MM.1S (cell line): ENCODE measurements around the gene ELOVL2.

Source experiments
- DNase-seq: peaks from one replicate; pipeline ENCODE4 v3.0.0-alpha.2; 2015
- H2AFZ ChIP-seq: fragments of 300-600 bp; sonication (generic); 2 replicates; pipeline ENCODE4 v1.6.0; 2016; ENCODE audit warnings: antibody characterized with exemption, low read length
- H3F3A ChIP-seq: fragments of 300-600 bp; sonication (generic); 2 replicates; pipeline ENCODE4 v1.6.1; 2016; ENCODE audit warnings: mild to moderate bottlenecking, antibody characterized with exemption, low read length, moderate library complexity, mixed read lengths; ENCODE audit not compliant: insufficient read depth
- H3K27ac ChIP-seq: fragments of 300-600 bp; sonication (generic); 2 replicates; pipeline ENCODE4 v1.5.1; 2016; ENCODE audit warnings: mild to moderate bottlenecking, low read length
- H3K27me3 ChIP-seq: fragments of 300-600 bp; sonication (generic); replicated peaks from 2 replicates; pipeline ENCODE4 v1.6.0; 2016; ENCODE audit warnings: low read length; ENCODE audit not compliant: insufficient read depth
- H3K36me3 ChIP-seq: fragments of 300-600 bp; sonication (generic); replicated peaks from 2 replicates; pipeline ENCODE4 v1.6.1; 2016; ENCODE audit warnings: mild to moderate bottlenecking, low read length, mixed read lengths; ENCODE audit not compliant: insufficient read depth
- H3K4me1 ChIP-seq: fragments of 300-600 bp; sonication (generic); 2 replicates; pipeline ENCODE4 v1.6.1; 2016; ENCODE audit warnings: low read length, mixed read lengths
- H3K4me2 ChIP-seq: fragments of 300-600 bp; sonication (generic); 2 replicates; pipeline ENCODE4 v1.6.0; 2016; ENCODE audit warnings: low read depth, low read length
- H3K4me3 ChIP-seq: fragments of 300-600 bp; sonication (generic); 2 replicates; pipeline ENCODE4 v1.5.1; 2016; ENCODE audit warnings: low read length, mixed read lengths
- H3K79me2 ChIP-seq: fragments of 300-600 bp; sonication (generic); 2 replicates; pipeline ENCODE4 v1.6.1; 2016; ENCODE audit warnings: mixed run types, low read length, mixed read lengths
- H3K9ac ChIP-seq: fragments of 300-600 bp; sonication (generic); 2 replicates; pipeline ENCODE4 v1.6.1; 2016; ENCODE audit warnings: low read length, mixed read lengths
- H3K9me2 ChIP-seq: fragments of 300-600 bp; sonication (generic); replicated peaks from 2 replicates; pipeline ENCODE4 v1.6.1; 2016; ENCODE audit warnings: mild to moderate bottlenecking, low read length, mixed read lengths; ENCODE audit not compliant: insufficient read depth
- H3K9me3 ChIP-seq: fragments of 300-600 bp; sonication (generic); replicated peaks from 2 replicates; pipeline ENCODE4 v1.6.1; 2016; ENCODE audit warnings: mild to moderate bottlenecking, low read length, mixed read lengths; ENCODE audit not compliant: insufficient read depth
- H4K20me1 ChIP-seq: fragments of 300-600 bp; sonication (generic); 2 replicates; pipeline ENCODE4 v1.6.1; 2016; ENCODE audit warnings: mild to moderate bottlenecking, low read length, moderate library complexity, mixed read lengths; ENCODE audit not compliant: insufficient read depth
- CTCF ChIP-seq: fragments of 300-600 bp; sonication (generic); IDR thresholded peaks from 2 replicates; pipeline ENCODE4 v1.5.1; 2016; ENCODE audit warnings: antibody characterized with exemption, low read length, mixed read lengths
- EZH2 ChIP-seq: fragments of 300-600 bp; sonication (generic); optimal IDR thresholded peaks from 2 replicates; pipeline ENCODE3; 2017; ENCODE audit warnings: low read depth, mild to moderate bottlenecking, antibody characterized with exemption, low read length, mixed read lengths
- EZH2phosphoT487 ChIP-seq: fragments of 300-600 bp; sonication (generic); IDR thresholded peaks from 2 replicates; pipeline ENCODE4 v1.6.1; 2018; ENCODE audit warnings: antibody characterized with exemption, low read length

The ELOVL2 gene

GRCh38 chr6:10947966-10948365 is 96.1 kb downstream of the ELOVL2 start:
- Histone ChIP-seq H3K4me3 (no peak overlapping the region), H3K4me2 (no peak overlapping the region), H3K27me3 (no peaks in the 10 kb centered on the region), H4K20me1 (no peaks in the 10 kb centered on the region), H3K9me3 (no peaks in the 10 kb centered on the region), H3F3A (no peaks in the 10 kb centered on the region), H3K79me2 (no peaks in the 10 kb centered on the region), H3K9ac (no peak overlapping the region), H3K4me1 (no peaks in the 10 kb centered on the region), H3K36me3 (no peaks in the 10 kb centered on the region), H3K27ac (no peak overlapping the region), H3K9me2 (no peaks in the 10 kb centered on the region), H2AFZ (no peak overlapping the region)
- no peak for DNase-seq
- TF ChIP-seq CTCF (no peak), EZH2 (no peak), EZH2phosphoT487 (no peak)

GRCh38 chr6:10945845-10946244 is 98.3 kb downstream of the ELOVL2 start:
- Histone ChIP-seq H3K4me2 (no peak overlapping the region), H3K9ac (no peak overlapping the region), H2AFZ (no peak overlapping the region), H3K9me3 (no peaks in the 10 kb centered on the region), H3K4me1 (no peaks in the 10 kb centered on the region), H4K20me1 (no peaks in the 10 kb centered on the region), H3F3A (no peaks in the 10 kb centered on the region), H3K9me2 (no peaks in the 10 kb centered on the region), H3K4me3 (no peak overlapping the region), H3K27ac (no peak overlapping the region), H3K27me3 (no peaks in the 10 kb centered on the region), H3K36me3 (no peaks in the 10 kb centered on the region), H3K79me2 (no peaks in the 10 kb centered on the region)
- DNase-seq = no peak
- TF ChIP-seq CTCF (no peak), EZH2phosphoT487 (no peak), EZH2 (no peak)

GRCh38 chr6:10939840-10940239 is 104.3 kb downstream of the ELOVL2 start:
- Histone ChIP-seq H3K9ac (no peak overlapping the region), H3F3A (no peaks in the 10 kb centered on the region)

More at GRCh38 chr6:10939840-10940239, 104.3 kb downstream of the ELOVL2 start:
- TF ChIP-seq CTCF (no peak), EZH2phosphoT487 (no peak), EZH2 (no peak)
- no peaks in the 10 kb centered on the region for H3K9me3 ChIP-seq
- DNase-seq = no peak
- no peak overlapping the region for H2AFZ ChIP-seq
- H3K79me2 ChIP-seq = no peaks in the 10 kb centered on the region
- H3K9me2 ChIP-seq = no peaks in the 10 kb centered on the region
- no peaks in the 10 kb centered on the region for H3K4me1 ChIP-seq
- H3K27me3 ChIP-seq = no peaks in the 10 kb centered on the region
- H3K36me3 ChIP-seq = no peaks in the 10 kb centered on the region
- no peak overlapping the region for H3K27ac ChIP-seq
- no peaks in the 10 kb centered on the region for H4K20me1 ChIP-seq
- no peak overlapping the region for H3K4me2 ChIP-seq
- H3K4me3 ChIP-seq = no peak overlapping the region
